ENCODE results near the gene EFNB3.

EFNB3 gene

DNA sequence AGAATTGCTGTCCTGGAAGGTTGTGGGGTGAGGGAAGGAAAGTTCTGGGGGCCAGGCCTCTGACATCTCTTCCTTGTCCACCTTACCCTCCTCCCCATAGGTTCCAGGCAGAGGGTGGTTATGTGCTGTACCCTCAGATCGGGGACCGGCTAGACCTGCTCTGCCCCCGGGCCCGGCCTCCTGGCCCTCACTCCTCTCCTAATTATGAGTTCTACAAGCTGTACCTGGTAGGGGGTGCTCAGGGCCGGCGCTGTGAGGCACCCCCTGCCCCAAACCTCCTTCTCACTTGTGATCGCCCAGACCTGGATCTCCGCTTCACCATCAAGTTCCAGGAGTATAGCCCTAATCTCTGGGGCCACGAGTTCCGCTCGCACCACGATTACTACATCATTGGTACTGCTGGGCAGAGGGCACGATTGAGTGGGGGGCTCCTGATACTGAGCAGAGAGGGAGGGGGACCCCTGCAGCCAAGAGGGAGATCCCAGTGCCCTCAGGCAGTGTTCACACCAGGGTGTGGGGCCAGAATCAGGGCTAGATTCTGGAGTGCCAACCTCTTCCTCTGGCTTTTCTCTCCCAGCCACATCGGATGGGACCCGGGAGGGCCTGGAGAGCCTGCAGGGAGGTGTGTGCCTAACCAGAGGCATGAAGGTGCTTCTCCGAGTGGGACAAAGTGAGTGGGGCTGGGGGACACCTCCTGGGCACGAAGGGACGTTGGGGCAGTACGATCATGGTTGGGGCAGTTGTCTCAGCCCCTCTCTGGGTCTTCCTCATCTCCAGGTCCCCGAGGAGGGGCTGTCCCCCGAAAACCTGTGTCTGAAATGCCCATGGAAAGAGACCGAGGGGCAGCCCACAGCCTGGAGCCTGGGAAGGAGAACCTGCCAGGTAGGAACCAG is 3.1 kb downstream of the EFNB3 start:
- TF ChIP-seq, protein P1, sequence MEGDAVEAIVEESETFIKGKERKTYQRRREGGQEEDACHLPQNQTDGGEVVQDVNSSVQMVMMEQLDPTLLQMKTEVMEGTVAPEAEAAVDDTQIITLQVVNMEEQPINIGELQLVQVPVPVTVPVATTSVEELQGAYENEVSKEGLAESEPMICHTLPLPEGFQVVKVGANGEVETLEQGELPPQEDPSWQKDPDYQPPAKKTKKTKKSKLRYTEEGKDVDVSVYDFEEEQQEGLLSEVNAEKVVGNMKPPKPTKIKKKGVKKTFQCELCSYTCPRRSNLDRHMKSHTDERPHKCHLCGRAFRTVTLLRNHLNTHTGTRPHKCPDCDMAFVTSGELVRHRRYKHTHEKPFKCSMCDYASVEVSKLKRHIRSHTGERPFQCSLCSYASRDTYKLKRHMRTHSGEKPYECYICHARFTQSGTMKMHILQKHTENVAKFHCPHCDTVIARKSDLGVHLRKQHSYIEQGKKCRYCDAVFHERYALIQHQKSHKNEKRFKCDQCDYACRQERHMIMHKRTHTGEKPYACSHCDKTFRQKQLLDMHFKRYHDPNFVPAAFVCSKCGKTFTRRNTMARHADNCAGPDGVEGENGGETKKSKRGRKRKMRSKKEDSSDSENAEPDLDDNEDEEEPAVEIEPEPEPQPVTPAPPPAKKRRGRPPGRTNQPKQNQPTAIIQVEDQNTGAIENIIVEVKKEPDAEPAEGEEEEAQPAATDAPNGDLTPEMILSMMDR (IDR thresholded peaks at IDR 0.05; ENCODE audit: extremely low read depth, missing control alignments), result no peak
- DNase-seq (ENCODE audit: low spot score), result no peak

DNA sequence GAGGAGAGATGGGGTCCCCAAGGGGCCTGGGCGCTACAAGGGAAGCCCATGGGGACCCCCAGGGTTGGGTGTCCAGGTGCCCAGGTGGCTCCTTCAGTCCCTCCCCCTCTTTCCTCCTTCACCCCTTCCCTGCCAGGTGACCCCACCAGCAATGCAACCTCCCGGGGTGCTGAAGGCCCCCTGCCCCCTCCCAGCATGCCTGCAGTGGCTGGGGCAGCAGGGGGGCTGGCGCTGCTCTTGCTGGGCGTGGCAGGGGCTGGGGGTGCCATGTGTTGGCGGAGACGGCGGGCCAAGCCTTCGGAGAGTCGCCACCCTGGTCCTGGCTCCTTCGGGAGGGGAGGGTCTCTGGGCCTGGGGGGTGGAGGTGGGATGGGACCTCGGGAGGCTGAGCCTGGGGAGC is 4.0 kb downstream of the EFNB3 start:
- no peak for DNase-seq (ENCODE audit: low spot score)
- TF ChIP-seq, protein P1 (IDR thresholded peaks at IDR 0.05; ENCODE audit: extremely low read depth, missing control alignments), result no peak

DNA sequence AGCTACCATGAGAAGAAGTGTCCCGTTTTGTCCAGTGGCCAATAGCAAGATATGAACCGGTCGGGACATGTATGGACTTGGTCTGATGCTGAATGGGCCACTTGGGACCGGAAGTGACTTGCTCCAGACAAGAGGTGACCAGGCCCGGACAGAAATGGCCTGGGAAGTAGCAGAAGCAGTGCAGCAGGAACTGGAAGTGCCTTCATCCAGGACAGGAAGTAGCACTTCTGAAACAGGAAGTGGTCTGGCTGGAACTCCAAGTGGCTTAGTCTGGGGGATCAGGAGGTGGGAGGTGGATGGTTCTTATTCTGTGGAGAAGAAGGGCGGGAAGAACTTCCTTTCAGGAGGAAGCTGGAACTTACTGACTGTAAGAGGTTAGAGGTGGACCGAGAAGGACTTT is 5.3 kb downstream of the EFNB3 start:
- no peak for DNase-seq (ENCODE audit: low spot score)
- TF ChIP-seq, protein P1 (IDR thresholded peaks at IDR 0.05; ENCODE audit: extremely low read depth, missing control alignments), result no peak

DNA sequence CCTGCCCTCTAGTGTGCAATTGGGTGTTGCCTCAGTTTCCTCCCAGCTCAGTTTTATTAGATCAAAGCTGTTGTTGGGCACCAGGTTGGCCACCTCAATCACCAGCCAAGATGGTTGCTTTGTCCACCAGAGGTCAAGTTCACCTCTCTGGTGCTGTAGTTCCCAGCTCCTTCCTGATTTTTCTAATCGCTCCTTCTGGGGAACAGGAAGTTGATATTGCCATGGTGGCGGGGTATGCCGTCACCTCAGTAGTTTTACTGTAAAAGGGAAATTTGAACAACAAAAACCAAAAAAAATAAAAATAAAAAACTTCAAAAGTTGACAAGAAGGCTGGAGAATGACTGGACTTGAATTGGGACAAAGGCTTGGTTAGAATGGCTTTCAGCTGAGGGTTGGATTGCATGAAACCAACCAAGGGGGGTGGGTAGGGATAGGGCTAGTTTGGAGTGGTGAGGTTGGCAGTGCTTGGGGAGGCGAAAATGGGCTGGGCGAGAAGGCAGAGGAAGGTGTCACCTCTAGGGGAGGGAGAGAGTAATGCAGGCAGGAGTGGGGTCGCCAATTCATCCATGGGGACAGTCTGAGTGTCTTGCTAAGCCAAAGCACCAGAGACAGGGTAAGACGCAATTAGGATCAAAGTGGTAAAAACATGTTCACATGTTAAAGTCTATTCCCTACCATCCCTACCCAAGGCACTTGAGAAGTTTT is 6.2 kb downstream of the EFNB3 start:
- TF ChIP-seq, protein P1 (IDR thresholded peaks at IDR 0.05; ENCODE audit: extremely low read depth, missing control alignments), result no peak
- DNase-seq (ENCODE audit: low spot score), result no peak

DNA sequence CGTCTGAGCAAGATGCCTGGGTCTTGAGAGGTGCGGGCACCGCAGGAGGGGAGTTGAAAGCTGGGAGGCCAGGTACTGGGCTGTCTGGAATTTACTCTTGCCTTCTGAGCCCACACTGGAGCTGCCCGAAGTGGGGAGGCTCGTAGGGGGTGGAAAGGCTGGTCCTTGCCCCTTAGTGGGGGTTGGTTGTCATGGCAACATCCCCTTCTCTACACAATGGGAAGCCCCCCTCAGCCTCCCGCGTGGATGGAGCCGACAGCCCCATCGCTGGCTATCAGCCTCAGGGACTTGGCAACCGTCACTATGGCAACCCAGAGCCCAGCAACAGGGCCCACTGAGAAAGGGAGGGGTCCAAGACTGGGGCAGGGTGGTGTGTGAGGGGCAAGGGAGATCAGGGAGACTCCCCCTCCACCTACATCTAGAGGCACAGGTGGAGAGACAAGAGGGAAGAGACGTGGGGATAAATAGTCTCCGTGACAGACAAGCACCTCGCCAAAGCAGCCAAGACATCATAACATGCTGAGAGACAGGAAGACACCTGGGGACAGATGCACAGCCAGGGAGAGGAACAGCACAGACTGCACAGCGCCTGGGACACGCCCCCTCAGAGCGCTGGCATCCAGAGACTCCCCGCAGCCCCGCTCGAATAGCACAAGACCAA is 7.2 kb downstream of the EFNB3 start:
- TF ChIP-seq, protein P1 (IDR thresholded peaks at IDR 0.05; ENCODE audit: extremely low read depth, missing control alignments), result no peak
- DNase-seq (ENCODE audit: low spot score), result no peak

DNA sequence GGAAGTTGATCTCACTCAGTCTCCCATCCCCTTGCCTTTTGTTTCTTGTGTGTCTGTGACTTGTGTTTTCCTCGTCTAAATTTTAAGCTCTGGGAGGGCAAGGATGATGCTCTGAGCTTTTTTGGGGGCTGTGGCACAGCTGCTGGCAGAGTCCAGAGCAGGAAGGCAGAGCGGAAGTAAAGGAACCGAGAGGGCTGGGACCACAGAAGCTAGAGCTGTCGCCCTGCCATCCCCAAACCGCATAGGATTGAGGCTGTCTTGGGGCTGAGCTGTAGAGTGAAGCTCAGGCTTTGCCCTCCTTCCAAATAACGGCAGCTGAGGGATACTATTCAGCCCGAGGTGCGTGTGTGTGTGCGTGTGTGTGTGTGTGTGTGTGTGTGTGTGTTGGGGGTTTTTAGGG is 8.8 kb downstream of the EFNB3 start:
- DNase-seq (ENCODE audit: low spot score), result no peak
- TF ChIP-seq, protein P1 (IDR thresholded peaks at IDR 0.05; ENCODE audit: extremely low read depth, missing control alignments), result no peak
